ENCODE data around the gene SERF2. TPM values are rescaled to one million over a fixed set of nuclear protein-coding genes. Genes with fewer than 3 reads are reported as not detected.
"Not testable (repeated sequence)": the region's sequence is repeated elsewhere in the genome, so short reads cannot be mapped to it uniquely, and the experiment has no call there.

Gene SERF2
- total RNA-seq, 1 donor from 2014 or later: 1,163 TPM

GRCh38 chr15:43824302-43825246, 32.5 kb downstream of the SERF2 start, which contains the start of gene MFAP1:
MFAP1 (minus strand) TSS chr15:43824690; CDS start chr15:43824569, 121 bp downstream.
- no peak for TF ChIP-seq CTCF (conservative IDR thresholded peaks at IDR 0.05; ENCODE audit: low read depth, low read length)
- peak within 1 kb of the TSS; percentile 69 for H3K4me3 ChIP-seq (ENCODE audit: low read depth, low read length)
- DNase-seq (ENCODE audit: low read depth): peak; percentile 78

GRCh38 chr15:43825305-43825704, 33.2 kb downstream of the SERF2 start:
- H3K4me3 ChIP-seq (ENCODE audit: low read depth, low read length); DNase-seq (ENCODE audit: low read depth): not testable (repeated sequence)

- DNase-seq (ENCODE audit: low read depth): no peak
- H3K4me3 ChIP-seq (ENCODE audit: low read depth, low read length): peak overlapping the region; percentile 64
- TF ChIP-seq CTCF (conservative IDR thresholded peaks at IDR 0.05; ENCODE audit: low read depth, low read length): no peak
Observed at GRCh38 chr15:43826029-43826507, 33.9 kb downstream of the SERF2 start.

GRCh38 chr15:43826508-43827341, 34.6 kb downstream of the SERF2 start, which contains the start of gene WDR76:
WDR76 (plus strand) TSS chr15:43827002; CDS start chr15:43827033, 31 bp downstream.
- peak within 1 kb of the TSS; percentile 64 for H3K4me3 ChIP-seq (ENCODE audit: low read depth, low read length)
- DNase-seq (ENCODE audit: low read depth): no peak
- TF ChIP-seq CTCF (conservative IDR thresholded peaks at IDR 0.05; ENCODE audit: low read depth, low read length): no peak

GRCh38 chr15:43828061-43828657, 36.0 kb downstream of the SERF2 start:
- H3K4me3 ChIP-seq (ENCODE audit: low read depth, low read length): no peak overlapping the region
- no peak for TF ChIP-seq CTCF (conservative IDR thresholded peaks at IDR 0.05; ENCODE audit: low read depth, low read length)
- DNase-seq (ENCODE audit: low read depth): no peak

- not testable (repeated sequence) for H3K4me3 ChIP-seq (ENCODE audit: low read depth, low read length); DNase-seq (ENCODE audit: low read depth)
Observed at GRCh38 chr15:43829951-43830540, 37.9 kb downstream of the SERF2 start.

- H3K4me3 ChIP-seq (ENCODE audit: low read depth, low read length); DNase-seq (ENCODE audit: low read depth): not testable (repeated sequence)
Observed at GRCh38 chr15:43830691-43831275, 38.7 kb downstream of the SERF2 start.

GRCh38 chr15:43831519-43832052, 39.5 kb downstream of the SERF2 start:
- DNase-seq (ENCODE audit: low read depth): not testable (repeated sequence)

GRCh38 chr15:43832485-43832884, 40.4 kb downstream of the SERF2 start:
- DNase-seq (ENCODE audit: low read depth); H3K4me3 ChIP-seq (ENCODE audit: low read depth, low read length): not testable (repeated sequence)

More at GRCh38 chr15:43831519-43832052, 39.5 kb downstream of the SERF2 start:
- H3K4me3 ChIP-seq (ENCODE audit: low read depth, low read length): not testable (repeated sequence)
